H1 (cell line): Measurements from ENCODE around the gene RASEF. TPM values are rescaled to one million over a fixed set of nuclear protein-coding genes. Genes with fewer than 3 reads are reported as not detected.

Experiments used
- POLR2A ChIP-seq, 2 experiments: IDR thresholded peaks; 1 replicate in 1 of 2; 2 replicates in 1 of 2; pipeline ENCODE4 v1.6.1; 2011; ENCODE audit warnings: low read depth in 2 of 2, low read length in 2 of 2, mild to moderate bottlenecking in 2 of 2; ENCODE audit errors: control extremely low read depth in 1 of 2
- polyA plus RNA-seq, 7 experiments: library from polyadenylated mRNA; depleted of rRNA in 3 of 7; stranded (reverse) in 5 of 7; unstranded in 2 of 7; fragments of >200 nt in 5 of 7; fragments of 200-250 nt in 2 of 7; gene quantifications; 1 replicate in 5 of 7; 2 replicates in 1 of 7; 4 replicates in 1 of 7; pipeline versions ENCODE4 v1.2.1 to v1.2.3, GENCODE V29; 2011 to 2013; ENCODE audit warnings: missing spikeins in 2 of 7, mixed read lengths in 2 of 7
- total RNA-seq: library from RNA; stranded (reverse); fragmentation: NEBNext Ultra II Directional; extraction: Animal tissue kit (Norgen Biotek cat#: 25700); gene quantifications from 2 replicates; pipeline ENCODE4 v1.2.1, GENCODE V29; 2021
- TF ChIP-seq, protein P1 (sequence below): fragments of 300-600 bp; sonication (generic); IDR thresholded peaks from 2 replicates; pipeline ENCODE4 v1.7.1; 2012; ENCODE audit warnings: low read length, moderate library complexity, mild to moderate bottlenecking, inconsistent platforms; ENCODE audit not compliant: insufficient replicate concordance

The RASEF gene
- total and polyA plus RNA-seq, 2 of the 8 experiments (the other 6 are each of a cell fraction or from before 2014, with no cell fraction given), result 1.1 to 4.6 TPM

DNA sequence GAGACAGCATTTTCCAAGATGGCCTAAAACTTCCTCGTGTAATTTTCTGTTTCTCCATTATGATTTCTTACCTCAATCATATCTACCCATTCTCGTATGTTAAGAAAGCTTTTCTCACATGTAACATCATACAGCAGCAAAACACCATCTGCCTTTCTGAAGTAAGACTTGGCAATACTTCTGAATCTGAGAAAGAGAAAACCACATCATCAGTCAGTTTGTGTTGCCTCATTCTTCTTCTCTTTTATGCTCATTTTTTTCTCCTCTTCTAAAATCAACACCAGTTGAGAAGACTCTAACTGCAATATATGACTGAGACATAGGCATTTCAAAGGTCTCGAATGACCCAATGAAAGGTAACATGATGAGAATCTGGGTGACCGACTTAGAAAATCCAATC lies 66.0 kb downstream of the RASEF start (continued):
- TF ChIP-seq, protein P1, sequence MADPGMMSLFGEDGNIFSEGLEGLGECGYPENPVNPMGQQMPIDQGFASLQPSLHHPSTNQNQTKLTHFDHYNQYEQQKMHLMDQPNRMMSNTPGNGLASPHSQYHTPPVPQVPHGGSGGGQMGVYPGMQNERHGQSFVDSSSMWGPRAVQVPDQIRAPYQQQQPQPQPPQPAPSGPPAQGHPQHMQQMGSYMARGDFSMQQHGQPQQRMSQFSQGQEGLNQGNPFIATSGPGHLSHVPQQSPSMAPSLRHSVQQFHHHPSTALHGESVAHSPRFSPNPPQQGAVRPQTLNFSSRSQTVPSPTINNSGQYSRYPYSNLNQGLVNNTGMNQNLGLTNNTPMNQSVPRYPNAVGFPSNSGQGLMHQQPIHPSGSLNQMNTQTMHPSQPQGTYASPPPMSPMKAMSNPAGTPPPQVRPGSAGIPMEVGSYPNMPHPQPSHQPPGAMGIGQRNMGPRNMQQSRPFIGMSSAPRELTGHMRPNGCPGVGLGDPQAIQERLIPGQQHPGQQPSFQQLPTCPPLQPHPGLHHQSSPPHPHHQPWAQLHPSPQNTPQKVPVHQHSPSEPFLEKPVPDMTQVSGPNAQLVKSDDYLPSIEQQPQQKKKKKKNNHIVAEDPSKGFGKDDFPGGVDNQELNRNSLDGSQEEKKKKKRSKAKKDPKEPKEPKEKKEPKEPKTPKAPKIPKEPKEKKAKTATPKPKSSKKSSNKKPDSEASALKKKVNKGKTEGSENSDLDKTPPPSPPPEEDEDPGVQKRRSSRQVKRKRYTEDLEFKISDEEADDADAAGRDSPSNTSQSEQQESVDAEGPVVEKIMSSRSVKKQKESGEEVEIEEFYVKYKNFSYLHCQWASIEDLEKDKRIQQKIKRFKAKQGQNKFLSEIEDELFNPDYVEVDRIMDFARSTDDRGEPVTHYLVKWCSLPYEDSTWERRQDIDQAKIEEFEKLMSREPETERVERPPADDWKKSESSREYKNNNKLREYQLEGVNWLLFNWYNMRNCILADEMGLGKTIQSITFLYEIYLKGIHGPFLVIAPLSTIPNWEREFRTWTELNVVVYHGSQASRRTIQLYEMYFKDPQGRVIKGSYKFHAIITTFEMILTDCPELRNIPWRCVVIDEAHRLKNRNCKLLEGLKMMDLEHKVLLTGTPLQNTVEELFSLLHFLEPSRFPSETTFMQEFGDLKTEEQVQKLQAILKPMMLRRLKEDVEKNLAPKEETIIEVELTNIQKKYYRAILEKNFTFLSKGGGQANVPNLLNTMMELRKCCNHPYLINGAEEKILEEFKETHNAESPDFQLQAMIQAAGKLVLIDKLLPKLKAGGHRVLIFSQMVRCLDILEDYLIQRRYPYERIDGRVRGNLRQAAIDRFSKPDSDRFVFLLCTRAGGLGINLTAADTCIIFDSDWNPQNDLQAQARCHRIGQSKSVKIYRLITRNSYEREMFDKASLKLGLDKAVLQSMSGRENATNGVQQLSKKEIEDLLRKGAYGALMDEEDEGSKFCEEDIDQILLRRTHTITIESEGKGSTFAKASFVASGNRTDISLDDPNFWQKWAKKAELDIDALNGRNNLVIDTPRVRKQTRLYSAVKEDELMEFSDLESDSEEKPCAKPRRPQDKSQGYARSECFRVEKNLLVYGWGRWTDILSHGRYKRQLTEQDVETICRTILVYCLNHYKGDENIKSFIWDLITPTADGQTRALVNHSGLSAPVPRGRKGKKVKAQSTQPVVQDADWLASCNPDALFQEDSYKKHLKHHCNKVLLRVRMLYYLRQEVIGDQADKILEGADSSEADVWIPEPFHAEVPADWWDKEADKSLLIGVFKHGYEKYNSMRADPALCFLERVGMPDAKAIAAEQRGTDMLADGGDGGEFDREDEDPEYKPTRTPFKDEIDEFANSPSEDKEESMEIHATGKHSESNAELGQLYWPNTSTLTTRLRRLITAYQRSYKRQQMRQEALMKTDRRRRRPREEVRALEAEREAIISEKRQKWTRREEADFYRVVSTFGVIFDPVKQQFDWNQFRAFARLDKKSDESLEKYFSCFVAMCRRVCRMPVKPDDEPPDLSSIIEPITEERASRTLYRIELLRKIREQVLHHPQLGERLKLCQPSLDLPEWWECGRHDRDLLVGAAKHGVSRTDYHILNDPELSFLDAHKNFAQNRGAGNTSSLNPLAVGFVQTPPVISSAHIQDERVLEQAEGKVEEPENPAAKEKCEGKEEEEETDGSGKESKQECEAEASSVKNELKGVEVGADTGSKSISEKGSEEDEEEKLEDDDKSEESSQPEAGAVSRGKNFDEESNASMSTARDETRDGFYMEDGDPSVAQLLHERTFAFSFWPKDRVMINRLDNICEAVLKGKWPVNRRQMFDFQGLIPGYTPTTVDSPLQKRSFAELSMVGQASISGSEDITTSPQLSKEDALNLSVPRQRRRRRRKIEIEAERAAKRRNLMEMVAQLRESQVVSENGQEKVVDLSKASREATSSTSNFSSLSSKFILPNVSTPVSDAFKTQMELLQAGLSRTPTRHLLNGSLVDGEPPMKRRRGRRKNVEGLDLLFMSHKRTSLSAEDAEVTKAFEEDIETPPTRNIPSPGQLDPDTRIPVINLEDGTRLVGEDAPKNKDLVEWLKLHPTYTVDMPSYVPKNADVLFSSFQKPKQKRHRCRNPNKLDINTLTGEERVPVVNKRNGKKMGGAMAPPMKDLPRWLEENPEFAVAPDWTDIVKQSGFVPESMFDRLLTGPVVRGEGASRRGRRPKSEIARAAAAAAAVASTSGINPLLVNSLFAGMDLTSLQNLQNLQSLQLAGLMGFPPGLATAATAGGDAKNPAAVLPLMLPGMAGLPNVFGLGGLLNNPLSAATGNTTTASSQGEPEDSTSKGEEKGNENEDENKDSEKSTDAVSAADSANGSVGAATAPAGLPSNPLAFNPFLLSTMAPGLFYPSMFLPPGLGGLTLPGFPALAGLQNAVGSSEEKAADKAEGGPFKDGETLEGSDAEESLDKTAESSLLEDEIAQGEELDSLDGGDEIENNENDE, result no peak
- TF ChIP-seq POLR2A (IDR thresholded peaks at IDR 0.05; ENCODE audit: control extremely low read depth in 1 of 2, low read depth in 2 of 2, low read length in 2 of 2), result no peak
